ENCODE data around the gene ARRB1.
"Not testable (repeated sequence)": the region's sequence is repeated elsewhere in the genome, so short reads cannot be mapped to it uniquely, and the experiment has no call there.

Gene ARRB1

DNA sequence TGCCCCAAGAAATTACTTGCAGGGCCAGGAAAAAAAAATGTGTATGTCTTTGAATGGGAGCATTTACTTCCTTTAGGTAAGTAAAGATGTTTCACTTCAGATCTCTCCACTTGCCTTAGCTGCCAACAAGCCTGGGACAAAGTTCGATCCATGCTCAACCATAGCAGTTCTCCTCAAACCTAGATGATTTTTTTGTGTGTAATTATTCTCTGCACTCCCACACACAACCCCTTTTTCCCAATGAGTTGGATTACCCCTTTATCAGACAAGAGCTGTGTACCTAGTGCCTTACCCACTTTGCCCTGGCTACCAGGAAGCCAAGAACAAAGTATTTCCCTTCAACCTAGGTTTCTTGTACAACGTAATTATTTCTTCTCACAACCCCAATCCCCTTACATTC, 75.3 kb downstream of the ARRB1 start:
- DNase-seq (ENCODE audit: low spot score), result no peak

DNA sequence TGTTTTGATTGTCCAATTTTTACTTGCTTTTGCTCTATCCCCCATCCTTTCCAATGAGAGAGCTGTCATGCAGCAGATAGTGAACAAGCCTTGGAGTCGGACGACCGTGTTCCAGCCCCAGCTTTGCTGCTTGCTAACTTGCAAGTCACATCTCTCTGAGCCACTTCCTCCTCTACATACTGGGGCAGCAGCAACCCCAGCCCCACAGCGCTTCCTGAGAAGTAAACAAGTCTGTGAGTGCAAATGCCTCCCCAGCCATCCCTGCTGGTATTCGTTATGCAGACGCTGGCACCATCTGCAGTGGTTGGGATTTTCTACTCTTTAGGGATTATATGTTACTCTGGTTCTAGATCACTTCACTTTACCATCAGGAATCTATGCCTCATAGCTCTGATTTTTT, 75.9 kb downstream of the ARRB1 start:
- no peak for DNase-seq (ENCODE audit: low spot score)

DNA sequence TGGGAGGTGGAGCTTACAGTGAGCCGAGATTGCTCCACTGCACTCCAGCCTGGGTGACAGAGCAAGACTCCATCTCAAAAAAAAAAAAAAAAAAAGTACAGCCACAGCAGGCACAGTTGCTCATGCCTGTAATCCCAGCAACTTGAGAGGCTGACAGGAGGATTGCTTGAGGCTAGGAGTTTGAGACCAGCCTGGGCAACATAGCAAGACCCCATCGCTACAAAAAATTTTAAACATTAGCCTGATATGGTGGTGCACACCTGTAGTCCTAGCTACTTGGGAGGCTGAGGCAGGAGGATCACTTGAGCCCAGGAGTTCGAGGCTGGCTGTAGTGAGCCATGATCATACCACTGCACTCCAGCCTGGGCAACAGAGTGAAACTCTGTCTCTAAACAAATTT, 76.7 kb downstream of the ARRB1 start:
- DNase-seq (ENCODE audit: low spot score), result not testable (repeated sequence)

- DNase-seq (ENCODE audit: low spot score), result no peak
These were observed 77.8 kb downstream of the ARRB1 start for GRCh38 chr11:75273411-75274391.

GRCh38 chr11:75272821-75273301, 78.6 kb downstream of the ARRB1 start:
- no peak for DNase-seq (ENCODE audit: low spot score)

GRCh38 chr11:75272391-75272790, 79.1 kb downstream of the ARRB1 start:
- DNase-seq (ENCODE audit: low spot score), result no peak

- DNase-seq (ENCODE audit: low spot score), result no peak
These were observed 79.7 kb downstream of the ARRB1 start for GRCh38 chr11:75271730-75272129.

DNA sequence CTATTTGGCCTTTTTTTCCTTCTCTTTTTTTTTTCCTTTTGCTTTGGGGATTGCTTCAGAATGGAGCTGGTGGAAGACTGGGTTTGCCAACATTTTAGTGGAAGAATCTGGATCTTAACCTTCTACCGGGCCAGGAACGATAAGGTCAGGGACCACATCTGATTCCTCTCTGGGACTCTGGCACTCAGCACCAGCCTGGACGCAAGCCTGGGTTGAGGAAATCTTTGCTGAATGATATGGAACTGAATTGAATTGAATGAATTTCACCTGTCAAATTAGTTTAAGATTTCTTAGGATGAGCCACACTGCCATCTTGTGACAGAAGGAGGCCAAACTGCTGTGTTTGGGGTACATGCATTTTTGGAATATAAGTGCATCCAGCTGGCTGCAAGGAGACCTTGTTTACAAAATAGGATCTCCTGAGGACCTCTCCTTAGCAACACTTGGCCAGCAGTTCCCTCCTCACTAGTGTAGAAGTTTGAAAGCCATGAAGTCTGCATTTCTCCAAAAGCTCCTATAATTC, 80.5 kb downstream of the ARRB1 start:
- DNase-seq (ENCODE audit: low spot score), result no peak

GRCh38 chr11:75269896-75270295, 81.6 kb downstream of the ARRB1 start:
- no peak for DNase-seq (ENCODE audit: low spot score)

DNA sequence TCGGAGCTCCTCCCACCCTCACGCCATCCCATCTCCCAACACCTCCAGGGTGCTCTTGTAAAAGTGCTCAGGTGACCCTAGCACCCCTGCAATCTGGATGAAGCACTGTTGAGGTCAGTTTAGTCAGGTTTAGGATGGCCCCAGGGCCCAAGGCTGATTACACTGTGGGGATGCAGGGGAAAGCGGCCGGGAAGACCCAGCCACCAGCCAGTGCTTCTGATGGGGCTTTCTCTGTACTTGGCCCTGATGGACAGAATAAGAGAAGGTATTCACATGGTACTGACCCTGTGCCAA, 82.1 kb downstream of the ARRB1 start:
- no peak for DNase-seq (ENCODE audit: low spot score)

GRCh38 chr11:75268626-75269366, 82.7 kb downstream of the ARRB1 start:
- no peak for DNase-seq (ENCODE audit: low spot score)

GRCh38 chr11:75267171-75267970, 84.1 kb downstream of the ARRB1 start:
- DNase-seq (ENCODE audit: low spot score), result no peak

- DNase-seq (ENCODE audit: low spot score), result no peak
These were observed 85.5 kb downstream of the ARRB1 start for GRCh38 chr11:75265851-75266531.

- no peak for DNase-seq (ENCODE audit: low spot score)
These were observed 86.5 kb downstream of the ARRB1 start for GRCh38 chr11:75264971-75265370.

DNA sequence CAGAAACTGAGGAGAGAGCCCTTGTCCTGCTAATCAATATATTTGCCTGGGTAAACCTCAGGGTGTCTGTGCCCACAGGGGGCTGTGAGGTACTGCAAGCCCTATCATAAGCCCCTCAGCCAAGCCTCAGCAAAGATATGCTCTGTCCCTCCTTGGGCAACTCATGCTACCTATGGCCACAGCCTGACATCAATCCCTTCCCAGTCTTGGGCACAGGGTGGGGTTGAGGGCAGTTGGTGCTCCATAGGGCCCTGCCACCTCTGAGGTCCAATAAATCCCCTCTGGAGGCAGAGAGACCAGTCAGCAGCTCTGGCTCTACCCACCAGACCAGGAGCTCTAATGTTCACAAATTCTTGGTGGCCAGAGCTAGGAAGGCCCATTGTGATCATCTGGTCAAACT, 87.1 kb downstream of the ARRB1 start:
- no peak for DNase-seq (ENCODE audit: low spot score)

DNA sequence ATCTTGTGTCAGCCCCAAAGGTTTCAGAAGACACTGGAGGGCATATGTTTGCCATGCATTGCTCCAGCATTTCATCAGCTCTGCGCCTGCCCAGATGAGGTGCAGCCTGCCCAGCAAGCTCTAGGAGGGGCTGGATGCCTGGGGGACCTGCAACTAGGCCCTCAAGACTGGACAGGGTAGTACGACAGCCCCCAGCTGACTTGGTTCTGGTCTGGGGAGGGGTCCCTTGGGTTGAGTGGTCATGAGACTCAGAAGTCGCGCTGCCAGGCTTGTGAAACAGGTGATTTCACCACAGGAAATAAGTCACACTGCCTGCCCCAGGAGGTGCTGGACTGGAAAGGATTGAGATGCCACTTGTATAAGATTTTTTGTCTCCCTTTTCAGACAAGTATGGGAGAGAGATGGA, 87.5 kb downstream of the ARRB1 start:
- DNase-seq (ENCODE audit: low spot score), result no peak

- DNase-seq (ENCODE audit: low spot score), result no peak
These were observed 88.3 kb downstream of the ARRB1 start for GRCh38 chr11:75262961-75263852.

DNA sequence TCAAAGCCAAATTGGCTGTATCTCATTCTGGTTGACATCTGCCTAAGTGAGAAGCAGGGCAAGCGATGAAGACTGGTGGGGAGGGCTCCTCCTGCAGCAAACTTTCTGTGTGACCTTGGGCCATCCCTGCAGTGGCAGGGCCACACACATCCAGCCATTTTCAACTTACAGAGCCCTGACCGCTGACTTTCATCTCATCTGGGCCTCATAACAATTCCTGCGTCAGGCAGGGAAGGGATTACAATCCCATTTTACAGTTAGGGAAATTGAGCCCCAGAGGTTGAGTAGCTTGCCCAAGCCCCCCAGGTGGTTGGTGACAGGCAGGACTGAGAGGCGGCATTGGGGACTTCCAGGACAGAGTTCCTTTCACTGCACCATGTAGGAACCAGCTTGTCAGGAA, 89.0 kb downstream of the ARRB1 start:
- DNase-seq (ENCODE audit: low spot score), result no peak

DNA sequence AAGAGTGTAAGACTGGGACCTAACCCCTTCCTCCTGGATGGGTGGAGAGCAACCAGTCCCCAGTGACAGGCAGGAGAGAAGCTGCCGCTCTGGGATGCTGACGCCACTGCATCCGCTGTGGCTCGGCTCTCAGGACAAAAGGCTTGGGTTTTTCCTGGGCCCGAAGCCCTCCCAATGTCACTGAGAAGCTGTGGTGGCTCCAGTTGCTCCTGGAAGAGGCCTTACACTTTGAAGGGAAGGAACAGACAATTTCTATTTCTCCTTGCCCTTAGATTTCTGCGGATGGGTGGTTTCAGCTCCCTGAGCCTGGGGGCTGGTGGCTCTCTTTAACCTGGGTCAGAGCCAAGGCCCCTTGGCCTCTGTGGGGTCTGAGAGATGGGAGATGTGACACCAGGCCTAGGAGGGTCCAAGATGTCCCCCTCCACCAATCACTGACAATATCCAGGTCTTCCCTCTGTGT, 89.5 kb downstream of the ARRB1 start:
- DNase-seq (ENCODE audit: low spot score), result no peak

All from SK-N-DZ (cell line).